ENCODE measurements around the gene ARHGAP40. TPM values are rescaled to one million over a fixed set of nuclear protein-coding genes. Genes with fewer than 3 reads are reported as not detected.
"Not testable (repeated sequence)": the region's sequence is repeated elsewhere in the genome, so short reads cannot be mapped to it uniquely, and the experiment has no call there.

The ARHGAP40 gene
- polyA plus RNA-seq, 3 donors, result 0.39 to 0.86 (median 0.79) TPM

GRCh38 chr20:38584099-38584763 is 17.4 kb upstream of the ARHGAP40 start:
- no peak for DNase-seq (ENCODE audit: extremely low read depth in 1 of 11, low read depth in 9 of 11, low spot score in 4 of 11)

- DNase-seq (ENCODE audit: extremely low read depth in 1 of 11, low read depth in 9 of 11, low spot score in 4 of 11), result no peak
Observed at GRCh38 chr20:38585404-38586180, 16.0 kb upstream of the ARHGAP40 start.

- no peak for DNase-seq (ENCODE audit: extremely low read depth in 1 of 11, low read depth in 9 of 11, low spot score in 4 of 11)
Observed at GRCh38 chr20:38586181-38586525, 15.5 kb upstream of the ARHGAP40 start.

- DNase-seq (ENCODE audit: extremely low read depth in 1 of 11, low read depth in 9 of 11, low spot score in 4 of 11), result no peak
Observed at GRCh38 chr20:38588303-38588702, 13.3 kb upstream of the ARHGAP40 start.

- no peak for DNase-seq (ENCODE audit: extremely low read depth in 1 of 11, low read depth in 9 of 11, low spot score in 4 of 11)
Observed at GRCh38 chr20:38589351-38589750, 12.3 kb upstream of the ARHGAP40 start.

- no peak for DNase-seq (ENCODE audit: extremely low read depth in 1 of 11, low read depth in 9 of 11, low spot score in 4 of 11)
Observed at GRCh38 chr20:38589967-38590675, 11.5 kb upstream of the ARHGAP40 start.

- no peak for DNase-seq (ENCODE audit: extremely low read depth in 1 of 11, low read depth in 9 of 11, low spot score in 4 of 11)
Observed at GRCh38 chr20:38590676-38591473, 10.7 kb upstream of the ARHGAP40 start.

- DNase-seq (ENCODE audit: extremely low read depth in 1 of 11, low read depth in 9 of 11, low spot score in 4 of 11), result no peak
Observed at GRCh38 chr20:38591474-38592410, 9.9 kb upstream of the ARHGAP40 start.

- DNase-seq (ENCODE audit: extremely low read depth in 1 of 11, low read depth in 9 of 11, low spot score in 4 of 11), result not testable (repeated sequence)
Observed at GRCh38 chr20:38592411-38592790, 9.2 kb upstream of the ARHGAP40 start.

GRCh38 chr20:38594281-38594680 is 7.3 kb upstream of the ARHGAP40 start:
- not testable (repeated sequence) for DNase-seq (ENCODE audit: extremely low read depth in 1 of 11, low read depth in 9 of 11, low spot score in 4 of 11)

GRCh38 chr20:38595886-38596285 is 5.7 kb upstream of the ARHGAP40 start:
- DNase-seq (ENCODE audit: extremely low read depth in 1 of 11, low read depth in 9 of 11, low spot score in 4 of 11), result not testable (repeated sequence)

GRCh38 chr20:38599410-38599882 is 2.2 kb upstream of the ARHGAP40 start:
- peak in 4 of 11 donors; percentile 19 to 45 (median 24) for DNase-seq (ENCODE audit: extremely low read depth in 1 of 11, low read depth in 9 of 11, low spot score in 4 of 11)

- no peak for DNase-seq (ENCODE audit: extremely low read depth in 1 of 11, low read depth in 9 of 11, low spot score in 4 of 11)
Observed at GRCh38 chr20:38600057-38600456, 1.6 kb upstream of the ARHGAP40 start.

GRCh38 chr20:38602185-38602581 is 574 bp downstream of the ARHGAP40 start:
- DNase-seq (ENCODE audit: extremely low read depth in 1 of 11, low read depth in 9 of 11, low spot score in 4 of 11), result no peak

- no peak for DNase-seq (ENCODE audit: extremely low read depth in 1 of 11, low read depth in 9 of 11, low spot score in 4 of 11)
Observed at GRCh38 chr20:38603286-38603685, 1.7 kb downstream of the ARHGAP40 start.

- no peak for DNase-seq (ENCODE audit: extremely low read depth in 1 of 11, low read depth in 9 of 11, low spot score in 4 of 11)
Observed at GRCh38 chr20:38604873-38605303, 3.3 kb downstream of the ARHGAP40 start.

GRCh38 chr20:38607351-38607750 is 5.7 kb downstream of the ARHGAP40 start:
- DNase-seq (ENCODE audit: extremely low read depth in 1 of 11, low read depth in 9 of 11, low spot score in 4 of 11), result no peak

GRCh38 chr20:38608188-38608587 is 6.6 kb downstream of the ARHGAP40 start:
- DNase-seq (ENCODE audit: extremely low read depth in 1 of 11, low read depth in 9 of 11, low spot score in 4 of 11), result no peak
